Esophagus squamous epithelium (tissue), 5 donors: ENCODE results near the gene LPP. TPM values are rescaled to one million over a fixed set of nuclear protein-coding genes. Genes with fewer than 3 reads are reported as not detected.

Source experiments
- DNase-seq: peaks from one replicate; lab custom pipeline; 2025; lab: John Stamatoyannopoulos, UW
- H3K27ac ChIP-seq, 4 donors: fragments of 200-600 bp; sonication (generic); one replicate each; pipeline ENCODE4 v1.5.1; 2016 to 2019; ENCODE audit warnings: mild to moderate bottlenecking in 1 of 4
- H3K27me3 ChIP-seq, 4 donors: fragments of 200-600 bp; sonication (generic); 1 replicate in 3 of 4; 2 replicates in 1 of 4; pipeline versions ENCODE4 v1.5.1 to v1.6.0; 2017 to 2021; ENCODE audit warnings: antibody characterized with exemption in 1 of 4
- H3K36me3 ChIP-seq, 3 donors: fragments of 200-600 bp; sonication (generic); one replicate each; pipeline ENCODE4 v1.5.1; 2016 to 2019
- H3K4me1 ChIP-seq, 3 donors: fragments of 200-600 bp; sonication (generic); one replicate each; pipeline ENCODE4 v1.5.1; 2017 to 2019
- H3K4me3 ChIP-seq, 4 donors: fragments of 200-600 bp; sonication (generic); 1 replicate in 3 of 4; 2 replicates in 1 of 4; pipeline ENCODE4 v1.5.1; 2016 to 2019; ENCODE audit warnings: mild to moderate bottlenecking in 2 of 4, moderate library complexity in 1 of 4
- H3K9me3 ChIP-seq, 3 donors: fragments of 200-600 bp; sonication (generic); one replicate each; pipeline ENCODE4 v1.5.1; 2016 to 2019
- POLR2A ChIP-seq, 4 donors: fragments of 450-650 bp; IDR thresholded peaks; one replicate each; pipeline ENCODE4 v1.6.1; 2017; ENCODE audit warnings: antibody characterized with exemption in 4 of 4, mild to moderate bottlenecking in 4 of 4, moderate library complexity in 3 of 4
- WGBS, 2 donors: methylation state at CpG; one replicate each; pipeline ENCODE4 v1.1.5; 2018; 5-methylcytosine and 5-hydroxymethylcytosine counted together
- intact Hi-C: fragments of 100-400 bp; cut with DNase I; formaldehyde crosslinking; loops from one replicate; pipeline ENCODE4 v1.15.0; 2022
- total RNA-seq, 4 donors: library from RNA; depleted of rRNA; stranded (reverse); fragments of >200 nt; gene quantifications; one replicate each; pipeline ENCODE4 v1.1.0, GENCODE V29; 2016
- TF ChIP-seq, protein P1 (sequence below), 6 experiments: fragments of 450-650 bp in 4 of 6; fragments of 200-600 bp in 2 of 6; sonication (generic) in 2 of 6; IDR thresholded peaks; one replicate each; pipeline ENCODE4 v1.5.1; 2016 to 2019; ENCODE audit warnings: antibody characterized with exemption in 6 of 6, mild to moderate bottlenecking in 4 of 6, moderate library complexity in 4 of 6
- donor health status: DM: yes; HTN: yes; CAD: no.

LPP gene
- total RNA-seq, 4 donors from 2014 or later = 41.4 to 369 (median 97.3) TPM

DNA sequence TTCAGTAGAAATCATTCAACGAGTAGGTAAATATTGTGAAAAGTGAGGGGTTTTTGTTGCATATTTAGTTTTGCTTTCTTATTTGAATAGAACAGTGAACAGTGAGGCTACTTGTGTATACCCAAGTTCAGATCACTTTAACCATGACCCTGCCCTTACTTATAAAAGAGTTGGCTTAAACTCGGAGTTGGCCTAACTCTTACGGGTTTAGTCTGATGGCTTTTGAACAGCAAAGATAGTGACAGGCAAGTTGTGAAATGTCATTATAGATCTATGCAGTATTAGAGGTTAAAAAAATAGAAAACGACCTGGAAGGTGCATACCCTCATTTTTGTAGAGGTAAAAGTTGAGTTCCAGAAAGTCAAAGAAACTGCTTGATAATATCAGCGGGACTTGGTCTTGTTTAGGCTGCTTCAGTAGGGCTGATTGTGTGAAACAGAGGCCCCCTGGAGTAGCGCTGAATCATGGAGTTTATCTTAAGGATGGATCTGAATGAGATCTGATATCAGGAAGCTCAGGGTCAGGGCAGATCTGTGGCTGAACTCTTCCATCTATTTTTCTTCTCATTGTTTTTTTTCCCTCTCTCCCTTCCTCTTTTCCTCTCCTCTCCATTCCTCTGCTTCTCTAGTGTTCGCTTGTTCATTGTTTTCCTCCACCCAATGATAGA is 359.8 kb downstream of the LPP start:
- intact Hi-C loops = no loop called here
- TF ChIP-seq, protein P1, sequence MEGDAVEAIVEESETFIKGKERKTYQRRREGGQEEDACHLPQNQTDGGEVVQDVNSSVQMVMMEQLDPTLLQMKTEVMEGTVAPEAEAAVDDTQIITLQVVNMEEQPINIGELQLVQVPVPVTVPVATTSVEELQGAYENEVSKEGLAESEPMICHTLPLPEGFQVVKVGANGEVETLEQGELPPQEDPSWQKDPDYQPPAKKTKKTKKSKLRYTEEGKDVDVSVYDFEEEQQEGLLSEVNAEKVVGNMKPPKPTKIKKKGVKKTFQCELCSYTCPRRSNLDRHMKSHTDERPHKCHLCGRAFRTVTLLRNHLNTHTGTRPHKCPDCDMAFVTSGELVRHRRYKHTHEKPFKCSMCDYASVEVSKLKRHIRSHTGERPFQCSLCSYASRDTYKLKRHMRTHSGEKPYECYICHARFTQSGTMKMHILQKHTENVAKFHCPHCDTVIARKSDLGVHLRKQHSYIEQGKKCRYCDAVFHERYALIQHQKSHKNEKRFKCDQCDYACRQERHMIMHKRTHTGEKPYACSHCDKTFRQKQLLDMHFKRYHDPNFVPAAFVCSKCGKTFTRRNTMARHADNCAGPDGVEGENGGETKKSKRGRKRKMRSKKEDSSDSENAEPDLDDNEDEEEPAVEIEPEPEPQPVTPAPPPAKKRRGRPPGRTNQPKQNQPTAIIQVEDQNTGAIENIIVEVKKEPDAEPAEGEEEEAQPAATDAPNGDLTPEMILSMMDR (IDR thresholded peaks at IDR 0.05) = no peak
- no peak for TF ChIP-seq POLR2A (IDR thresholded peaks at IDR 0.05)
- Histone ChIP-seq H3K4me1 (no peaks in the 10 kb centered on the region), H3K27ac (no peak overlapping the region), H3K27me3 (no peaks in the 10 kb centered on the region), H3K36me3 (no peaks in the 10 kb centered on the region), H3K4me3 (no peak overlapping the region), H3K9me3 (no peaks in the 10 kb centered on the region)
- WGBS, 2 donors = 73 to 83% methylated on average over 7 of the region's 7 CpGs
- no peak for DNase-seq

DNA sequence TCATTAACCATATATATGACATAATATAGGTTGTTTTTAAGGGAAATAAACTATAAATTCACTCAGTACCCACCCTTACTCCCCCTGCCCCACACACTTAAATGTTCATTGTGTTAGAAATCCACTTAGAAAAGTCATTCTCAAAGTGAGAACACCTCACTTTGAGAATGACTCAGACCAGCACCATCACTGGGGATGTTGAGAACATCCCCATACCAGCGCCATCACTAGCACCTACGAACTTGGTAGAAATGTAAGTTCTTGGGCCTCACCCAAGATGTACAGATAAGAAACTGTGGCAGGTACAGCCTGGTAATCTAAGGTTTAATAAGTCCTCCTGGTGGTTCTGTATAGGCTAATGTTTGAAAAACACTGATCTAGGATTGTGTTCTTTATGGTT is 362.6 kb downstream of the LPP start:
- H3K36me3 ChIP-seq = no peaks in the 10 kb centered on the region
- H3K27me3 ChIP-seq = no peaks in the 10 kb centered on the region
- WGBS, 2 donors = 81 to 92% methylated on average over 2 of the region's 2 CpGs
- H3K27ac ChIP-seq = no peak overlapping the region
- no peak for DNase-seq
- no peak overlapping the region for H3K4me3 ChIP-seq
- intact Hi-C loops = no loop called here
- H3K9me3 ChIP-seq = no peaks in the 10 kb centered on the region
- peaks cover 0 to 11% (median 0%) of the 10 kb centered on the region in 3 donors for H3K4me1 ChIP-seq
- TF ChIP-seq, protein P1 (IDR thresholded peaks at IDR 0.05) = no peak
- no peak for TF ChIP-seq POLR2A (IDR thresholded peaks at IDR 0.05)

DNA sequence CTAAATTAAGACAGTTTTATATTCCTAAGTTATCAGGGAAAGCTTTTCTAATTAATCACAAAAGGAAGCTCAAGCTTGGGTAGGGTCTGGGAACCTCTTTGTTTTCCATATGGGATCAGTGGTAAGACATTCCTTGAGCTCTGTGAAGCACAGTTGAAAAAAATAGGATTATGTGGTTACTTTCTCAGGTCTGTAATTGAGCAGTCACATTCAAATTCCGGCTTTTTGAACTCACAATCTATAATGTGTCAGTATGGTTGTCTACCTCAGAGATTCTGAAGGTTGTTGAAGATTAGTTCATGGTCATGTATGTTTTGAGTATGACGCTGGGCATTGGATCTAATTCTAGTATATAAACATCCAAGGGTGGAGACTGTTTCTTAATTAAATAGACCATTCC is 364.5 kb downstream of the LPP start:
- TF ChIP-seq, protein P1 (IDR thresholded peaks at IDR 0.05) = no peak
- TF ChIP-seq POLR2A (IDR thresholded peaks at IDR 0.05) = no peak
- H3K27ac ChIP-seq = no peak overlapping the region
- WGBS, 2 donors = 87 to 90% methylated on average over 2 of the region's 2 CpGs

DNA sequence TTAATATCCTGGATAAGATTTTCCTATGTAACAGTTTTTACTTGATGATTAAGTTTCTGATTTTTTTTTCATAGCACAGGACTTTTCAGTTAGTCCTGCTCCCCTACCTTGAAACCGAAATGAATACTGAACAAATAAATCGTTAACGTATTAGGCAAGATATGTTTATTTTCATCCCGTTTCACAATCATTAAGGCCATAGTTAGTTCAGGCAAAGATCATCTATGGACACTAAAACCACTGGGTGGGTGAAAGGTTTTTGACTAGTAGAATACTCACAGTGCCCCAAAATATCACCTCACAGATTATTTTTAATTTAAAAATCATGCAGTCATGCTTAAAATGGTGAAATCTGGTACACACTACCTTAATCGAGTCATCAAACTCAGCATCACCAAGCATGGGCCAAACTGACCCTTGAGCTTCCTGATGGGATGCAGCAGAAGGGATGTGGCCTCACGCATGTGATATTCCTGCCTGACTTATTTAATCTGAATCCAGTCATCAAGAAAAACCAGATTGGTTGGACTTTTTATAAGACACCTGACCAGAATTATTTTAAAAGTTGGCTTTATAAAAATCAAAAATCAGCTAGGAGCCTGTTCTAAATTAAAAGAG is 365.0 kb downstream of the LPP start:
- H3K4me3 ChIP-seq = no peak overlapping the region
- no peak overlapping the region for H3K27ac ChIP-seq
- no peak for TF ChIP-seq POLR2A (IDR thresholded peaks at IDR 0.05)
- TF ChIP-seq, protein P1 (IDR thresholded peaks at IDR 0.05) = no peak
- WGBS, 2 donors = 94% methylated on average over 6 of the region's 6 CpGs
- DNase-seq = no peak
- H3K36me3 ChIP-seq = no peaks in the 10 kb centered on the region
- intact Hi-C loops = no loop called here
- no peaks in the 10 kb centered on the region for H3K27me3 ChIP-seq
- peaks cover 0 to 17% (median 0%) of the 10 kb centered on the region in 3 donors for H3K4me1 ChIP-seq
- no peaks in the 10 kb centered on the region for H3K9me3 ChIP-seq

More for the DNA sequence above, 364.5 kb downstream of the LPP start:
- H3K27me3 ChIP-seq = no peaks in the 10 kb centered on the region
- intact Hi-C loops = no loop called here
- H3K4me1 ChIP-seq = peaks cover 0 to 17% (median 0%) of the 10 kb centered on the region in 3 donors
- H3K4me3 ChIP-seq = no peak overlapping the region
- no peaks in the 10 kb centered on the region for H3K9me3 ChIP-seq
- no peaks in the 10 kb centered on the region for H3K36me3 ChIP-seq
- DNase-seq = no peak

DNA sequence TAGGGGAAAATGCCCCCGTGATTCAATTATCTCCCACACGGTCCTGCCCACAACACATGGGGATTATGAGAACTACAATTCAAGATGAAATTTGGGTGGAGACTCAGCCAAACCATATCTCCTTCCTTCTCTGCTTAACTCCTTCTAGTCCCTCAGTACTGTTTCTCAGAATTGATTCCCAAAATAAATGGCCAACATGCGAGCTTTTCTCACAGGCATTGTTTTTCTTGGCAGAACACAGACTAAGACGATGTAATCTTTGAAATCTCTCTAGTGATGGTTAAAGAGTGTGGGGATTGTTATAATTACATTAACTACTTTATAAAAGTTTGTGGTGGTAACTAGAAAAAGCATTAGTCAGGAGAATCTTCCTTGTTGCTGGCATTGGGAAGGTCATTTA is 366.5 kb downstream of the LPP start:
- Histone ChIP-seq H3K9me3 (no peaks in the 10 kb centered on the region), H3K36me3 (peaks cover 0 to 11% (median 0%) of the 10 kb centered on the region in 3 donors), H3K4me3 (no peak overlapping the region), H3K27ac (no peak overlapping the region), H3K4me1 (peaks cover 0 to 17% (median 0%) of the 10 kb centered on the region in 3 donors), H3K27me3 (no peaks in the 10 kb centered on the region)
- intact Hi-C loops = no loop called here
- DNase-seq = no peak
- TF ChIP-seq, protein P1 (IDR thresholded peaks at IDR 0.05) = no peak
- 66 to 73% methylated on average over 4 of the region's 4 CpGs for WGBS, 2 donors
